ENCODE data around the gene KCNG2. TPM values are rescaled to one million over a fixed set of nuclear protein-coding genes. Genes with fewer than 3 reads are reported as not detected.

Gene KCNG2
- total RNA-seq, 1 donor from 2014 or later: 0.46 TPM

DNA sequence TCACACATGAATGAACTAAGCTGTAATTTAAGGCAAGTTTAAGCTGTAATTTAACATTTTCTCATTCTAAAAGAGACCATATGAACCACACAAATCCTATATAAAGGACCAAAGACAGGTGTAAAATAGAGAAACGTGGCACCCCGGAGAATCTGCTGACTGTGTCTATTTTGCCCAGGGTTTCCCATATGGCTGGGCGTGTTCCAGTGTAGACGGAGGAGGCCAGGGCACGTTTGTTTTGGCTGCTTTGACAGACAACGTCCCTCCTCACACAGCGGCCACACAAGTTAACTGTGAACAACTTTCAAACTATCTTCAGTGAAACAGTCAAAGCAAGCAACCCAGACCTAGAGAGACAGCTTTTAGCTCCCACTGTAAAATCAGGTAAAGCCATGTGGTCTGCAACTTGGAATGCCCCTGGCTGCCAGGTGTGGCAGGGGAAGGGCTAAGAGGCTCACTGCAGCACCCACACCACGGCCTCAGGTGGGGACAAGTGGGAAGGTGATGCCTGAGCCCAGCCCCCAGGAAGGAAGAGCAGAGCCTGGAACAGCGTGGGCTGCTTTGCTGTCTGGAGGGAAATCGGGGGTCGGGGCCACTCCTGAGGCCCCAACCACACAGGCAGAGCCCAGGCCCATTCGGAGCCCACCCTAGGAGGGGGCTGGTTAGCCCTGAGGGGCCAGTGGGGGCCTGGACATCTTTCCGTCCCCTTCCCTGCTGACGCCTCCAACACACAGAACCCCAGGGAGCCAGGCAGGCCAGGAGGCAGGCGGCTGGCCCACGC lies 113.0 kb downstream of the KCNG2 start:
- TF ChIP-seq, protein P1, sequence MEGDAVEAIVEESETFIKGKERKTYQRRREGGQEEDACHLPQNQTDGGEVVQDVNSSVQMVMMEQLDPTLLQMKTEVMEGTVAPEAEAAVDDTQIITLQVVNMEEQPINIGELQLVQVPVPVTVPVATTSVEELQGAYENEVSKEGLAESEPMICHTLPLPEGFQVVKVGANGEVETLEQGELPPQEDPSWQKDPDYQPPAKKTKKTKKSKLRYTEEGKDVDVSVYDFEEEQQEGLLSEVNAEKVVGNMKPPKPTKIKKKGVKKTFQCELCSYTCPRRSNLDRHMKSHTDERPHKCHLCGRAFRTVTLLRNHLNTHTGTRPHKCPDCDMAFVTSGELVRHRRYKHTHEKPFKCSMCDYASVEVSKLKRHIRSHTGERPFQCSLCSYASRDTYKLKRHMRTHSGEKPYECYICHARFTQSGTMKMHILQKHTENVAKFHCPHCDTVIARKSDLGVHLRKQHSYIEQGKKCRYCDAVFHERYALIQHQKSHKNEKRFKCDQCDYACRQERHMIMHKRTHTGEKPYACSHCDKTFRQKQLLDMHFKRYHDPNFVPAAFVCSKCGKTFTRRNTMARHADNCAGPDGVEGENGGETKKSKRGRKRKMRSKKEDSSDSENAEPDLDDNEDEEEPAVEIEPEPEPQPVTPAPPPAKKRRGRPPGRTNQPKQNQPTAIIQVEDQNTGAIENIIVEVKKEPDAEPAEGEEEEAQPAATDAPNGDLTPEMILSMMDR (IDR thresholded peaks at IDR 0.05): no peak

DNA sequence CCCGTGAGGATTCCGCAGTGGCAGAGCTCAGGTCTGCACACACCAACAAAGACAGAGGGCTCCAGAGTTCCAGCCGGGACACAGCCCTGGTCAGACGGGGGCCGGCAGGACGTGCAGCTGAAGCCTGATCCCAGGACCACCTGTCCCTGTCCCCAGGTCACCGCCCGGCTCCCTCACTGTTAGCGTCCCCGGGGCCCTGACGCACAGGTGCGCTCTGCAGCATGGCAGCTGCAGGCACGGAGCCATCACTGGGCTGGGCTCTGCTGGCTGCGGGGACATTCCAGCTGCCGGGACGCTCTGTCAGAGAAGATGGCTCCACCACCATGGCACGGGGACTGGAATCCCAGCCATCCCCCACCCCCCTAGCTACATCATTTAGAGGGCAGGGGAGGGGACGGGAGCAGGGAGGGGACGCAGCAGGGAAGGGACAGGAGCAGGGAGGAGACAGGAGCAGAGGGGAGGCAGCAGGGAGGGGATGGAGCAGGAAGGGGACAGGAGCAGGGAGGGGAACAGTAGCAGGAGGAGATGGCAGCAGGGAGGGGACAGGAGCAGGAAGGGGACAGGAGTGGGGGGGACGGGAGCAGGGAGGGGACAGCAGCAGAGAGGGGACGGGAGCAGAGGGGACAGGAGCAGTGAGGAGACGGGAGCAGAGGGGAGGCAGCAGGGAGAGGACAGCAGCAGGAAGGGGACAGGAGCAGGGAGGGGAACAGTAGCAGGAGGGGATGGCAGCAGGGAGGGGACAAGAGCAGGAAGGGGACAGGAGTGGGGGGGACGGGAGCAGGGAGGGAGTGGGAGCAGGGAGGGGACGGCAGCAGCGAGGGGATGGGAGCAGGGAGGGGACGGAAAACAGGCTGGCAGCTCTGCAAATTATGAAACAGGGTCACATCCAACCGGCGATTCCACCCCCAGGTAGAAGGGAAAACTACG lies 113.9 kb downstream of the KCNG2 start:
- H3K9me3 ChIP-seq: no peaks in the 10 kb centered on the region
- TF ChIP-seq, protein P1 (IDR thresholded peaks at IDR 0.05): no peak
- no peak overlapping the region for H3K27ac ChIP-seq
- no peaks in the 10 kb centered on the region for H3K27me3 ChIP-seq
- DNase-seq: peak; percentile 55
- H3K36me3 ChIP-seq: peaks cover 3% of the 10 kb centered on the region
- intact Hi-C loops (cut with DNase I): no loop called here
- H3K4me3 ChIP-seq: no peak overlapping the region
- H3K4me1 ChIP-seq: no peaks in the 10 kb centered on the region
- peak; percentile 6 for ATAC-seq

More for the DNA sequence above, 113.0 kb downstream of the KCNG2 start:
- Histone ChIP-seq H3K27ac (no peak overlapping the region), H3K36me3 (no peaks in the 10 kb centered on the region), H3K9me3 (no peaks in the 10 kb centered on the region), H3K27me3 (no peaks in the 10 kb centered on the region), H3K4me3 (no peak overlapping the region), H3K4me1 (no peaks in the 10 kb centered on the region)
- DNase-seq (no peak), ATAC-seq (no peak)
- intact Hi-C loops (cut with DNase I): no loop called here

DNA sequence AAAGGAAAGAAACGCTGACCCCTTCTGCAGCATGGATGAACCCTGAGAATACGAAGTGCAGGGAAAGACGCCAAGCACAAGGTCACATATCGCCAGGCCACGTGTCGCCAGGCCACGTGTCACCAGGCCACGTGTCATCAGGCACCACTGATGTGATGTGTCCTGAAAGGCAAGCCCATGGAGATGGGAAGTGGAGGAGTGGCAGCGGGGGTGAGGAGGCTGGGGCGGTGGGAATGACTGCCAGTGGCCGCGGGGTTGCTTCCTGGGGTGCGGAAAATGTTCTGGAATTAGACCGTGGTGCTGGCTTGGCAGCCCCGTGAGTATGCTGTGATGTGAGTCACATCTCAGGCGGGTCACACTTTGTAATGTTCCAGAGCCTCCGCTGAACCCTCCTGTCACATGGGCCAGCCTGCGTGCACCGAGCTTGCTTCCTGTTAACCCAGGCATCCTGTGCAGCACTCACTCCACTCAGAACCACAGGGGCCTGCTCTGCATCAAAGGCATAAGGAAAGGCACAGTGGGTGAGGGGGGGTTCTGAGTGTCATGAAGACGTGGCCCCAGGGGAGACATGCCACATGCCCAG lies 114.8 kb downstream of the KCNG2 start:
- DNase-seq (no peak), ATAC-seq (no peak)
- TF ChIP-seq, protein P1 (IDR thresholded peaks at IDR 0.05): no peak
- Histone ChIP-seq H3K9me3 (no peaks in the 10 kb centered on the region), H3K4me1 (no peaks in the 10 kb centered on the region), H3K27me3 (no peaks in the 10 kb centered on the region), H3K36me3 (peaks cover 5% of the 10 kb centered on the region), H3K4me3 (no peak overlapping the region), H3K27ac (no peak overlapping the region)
- intact Hi-C loops (cut with DNase I): no loop called here

DNA sequence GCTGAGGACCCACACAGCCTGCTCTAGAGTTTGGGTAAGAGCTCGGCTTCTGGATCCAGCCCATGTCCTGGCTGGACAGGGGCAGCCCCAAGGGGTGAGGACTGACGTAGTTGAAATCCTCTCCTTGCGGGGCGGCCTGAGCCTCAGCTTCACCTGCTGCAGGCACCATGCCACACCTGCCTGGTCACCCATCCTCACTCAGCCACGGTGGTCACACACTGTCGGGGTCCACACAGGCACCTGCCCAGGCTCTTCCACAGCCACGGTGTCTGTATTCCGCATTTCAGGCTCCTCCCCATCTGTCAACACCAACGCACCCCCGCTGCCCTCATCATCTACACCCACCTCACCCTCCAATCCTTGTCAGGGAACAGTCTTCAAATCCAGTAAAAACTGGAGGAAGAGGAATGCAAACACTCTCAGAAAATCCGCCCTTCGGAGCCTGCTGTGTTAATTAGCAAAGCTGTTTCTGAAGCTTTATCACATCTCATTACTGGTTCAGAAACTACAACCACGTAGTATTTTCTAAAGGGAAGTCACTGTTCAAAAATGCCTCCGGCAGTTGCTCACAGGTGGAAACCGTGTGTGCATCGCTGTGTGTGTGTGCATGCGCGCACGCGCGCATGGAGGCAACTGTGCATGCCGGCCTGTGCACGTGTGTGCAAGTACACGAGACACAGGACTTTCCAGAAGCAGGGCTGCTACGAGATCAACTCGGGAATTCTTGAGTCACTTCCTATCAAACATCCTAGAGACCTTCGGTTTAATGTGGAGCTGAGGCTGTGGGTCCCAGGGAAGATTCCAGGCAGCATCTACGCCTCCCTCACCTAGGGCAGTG lies 115.5 kb downstream of the KCNG2 start:
- peaks cover 7% of the 10 kb centered on the region for H3K36me3 ChIP-seq
- no peaks in the 10 kb centered on the region for H3K9me3 ChIP-seq
- no peak overlapping the region for H3K27ac ChIP-seq
- no peak for ATAC-seq
- TF ChIP-seq, protein P1 (IDR thresholded peaks at IDR 0.05): no peak
- no peak overlapping the region for H3K4me3 ChIP-seq
- no peaks in the 10 kb centered on the region for H3K4me1 ChIP-seq
- intact Hi-C loops (cut with DNase I): no loop called here
- DNase-seq: peak; percentile 56
- no peaks in the 10 kb centered on the region for H3K27me3 ChIP-seq

DNA sequence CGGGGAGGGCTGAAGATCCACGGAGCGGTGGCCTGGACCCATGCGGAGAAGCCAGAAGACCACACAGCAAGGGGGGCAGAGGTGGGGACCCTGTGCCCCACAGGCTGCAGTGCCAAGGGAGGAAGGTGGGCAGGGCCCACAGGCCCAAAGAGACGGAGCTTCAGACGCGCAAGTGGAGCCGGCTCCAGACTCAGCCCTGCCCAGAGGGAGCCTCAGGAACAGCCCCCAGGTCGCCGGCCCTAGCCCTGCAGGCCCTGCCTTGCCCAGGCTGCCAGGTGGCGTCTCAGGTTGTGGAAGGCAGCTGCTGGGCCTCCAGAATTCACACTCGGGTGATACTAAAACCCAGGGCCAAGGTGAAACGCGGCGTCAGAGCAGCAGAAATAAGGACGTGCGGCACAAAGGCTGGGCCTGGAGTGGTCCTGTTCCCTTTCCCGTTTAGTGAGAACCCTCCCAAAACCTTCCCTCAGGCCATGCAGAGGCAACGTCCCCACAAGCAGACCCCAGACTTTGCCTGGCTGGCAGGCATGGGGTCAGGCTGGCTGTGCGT lies 116.9 kb downstream of the KCNG2 start:
- H3K4me1 ChIP-seq: no peaks in the 10 kb centered on the region
- TF ChIP-seq, protein P1 (IDR thresholded peaks at IDR 0.05): no peak
- H3K27me3 ChIP-seq: no peaks in the 10 kb centered on the region
- intact Hi-C loops (cut with DNase I): no loop called here
- peaks cover 16% of the 10 kb centered on the region for H3K36me3 ChIP-seq
- no peak overlapping the region for H3K27ac ChIP-seq
- no peak overlapping the region for H3K4me3 ChIP-seq
- DNase-seq (no peak), ATAC-seq (no peak)
- no peaks in the 10 kb centered on the region for H3K9me3 ChIP-seq
